IMR-90 (cell line): ENCODE results near the gene UBE2O.

ENCODE experiments used
- BHLHE40 ChIP-seq: fragments of 150-350 bp; IDR thresholded peaks from 2 replicates; pipeline ENCODE4 v1.6.1; 2016; ENCODE audit warnings: mild to moderate bottlenecking, low read depth, low read length
- CEBPB ChIP-seq: IDR thresholded peaks from 2 replicates; pipeline ENCODE4 v1.6.1; 2012; ENCODE audit warnings: low read depth, low read length, improper control_type of control experiment
- ELK1 ChIP-seq: fragments of 150-350 bp; IDR thresholded peaks from 2 replicates; pipeline ENCODE4 v1.6.1; 2016; ENCODE audit warnings: low read depth, mild to moderate bottlenecking, low read length, moderate library complexity, borderline replicate concordance
- MAFK ChIP-seq: IDR thresholded peaks from 2 replicates; pipeline ENCODE4 v1.6.1; 2012; ENCODE audit warnings: low read depth, low read length, improper control_type of control experiment
- MXI1 ChIP-seq: IDR thresholded peaks from 2 replicates; pipeline ENCODE4 v1.6.1; 2012; ENCODE audit warnings: low read depth, mild to moderate bottlenecking, low read length, moderate library complexity, borderline replicate concordance
- NFE2L2 ChIP-seq: fragments of 150-350 bp; IDR thresholded peaks from 2 replicates; pipeline ENCODE4 v1.6.1; 2016; ENCODE audit warnings: low read depth, mild to moderate bottlenecking, low read length
- POLR2A ChIP-seq: IDR thresholded peaks from 2 replicates; pipeline ENCODE4 v1.6.1; 2012; ENCODE audit warnings: mild to moderate bottlenecking, low read depth, low read length
- RAD21 ChIP-seq: IDR thresholded peaks from 2 replicates; pipeline ENCODE4 v1.6.1; 2012; ENCODE audit warnings: low read length, improper control_type of control experiment
- RCOR1 ChIP-seq: IDR thresholded peaks from 2 replicates; pipeline ENCODE4 v1.6.1; 2012; ENCODE audit warnings: mild to moderate bottlenecking, low read length, improper control_type of control experiment; ENCODE audit not compliant: insufficient replicate concordance
- SMC3 ChIP-seq: fragments of 150-350 bp; IDR thresholded peaks from 2 replicates; pipeline ENCODE4 v1.6.1; 2016; ENCODE audit warnings: low read depth, mild to moderate bottlenecking, antibody characterized with exemption, low read length, moderate library complexity
- TF ChIP-seq, protein P1 (sequence below): conservative IDR thresholded peaks from 2 replicates; pipeline ENCODE4 v1.5.1; 2012; ENCODE audit warnings: mild to moderate bottlenecking, low read depth, low read length, improper control_type of control experiment
- TF ChIP-seq, protein P2 (sequence below): fragments of 150-350 bp; IDR thresholded peaks from 2 replicates; pipeline ENCODE4 v1.6.1; 2017; ENCODE audit warnings: mild to moderate bottlenecking, antibody characterized with exemption, low read length, low read depth

GRCh38 chr17:76462556-76463290, 9.8 kb upstream of the UBE2O start:
- TF ChIP-seq, protein P1, sequence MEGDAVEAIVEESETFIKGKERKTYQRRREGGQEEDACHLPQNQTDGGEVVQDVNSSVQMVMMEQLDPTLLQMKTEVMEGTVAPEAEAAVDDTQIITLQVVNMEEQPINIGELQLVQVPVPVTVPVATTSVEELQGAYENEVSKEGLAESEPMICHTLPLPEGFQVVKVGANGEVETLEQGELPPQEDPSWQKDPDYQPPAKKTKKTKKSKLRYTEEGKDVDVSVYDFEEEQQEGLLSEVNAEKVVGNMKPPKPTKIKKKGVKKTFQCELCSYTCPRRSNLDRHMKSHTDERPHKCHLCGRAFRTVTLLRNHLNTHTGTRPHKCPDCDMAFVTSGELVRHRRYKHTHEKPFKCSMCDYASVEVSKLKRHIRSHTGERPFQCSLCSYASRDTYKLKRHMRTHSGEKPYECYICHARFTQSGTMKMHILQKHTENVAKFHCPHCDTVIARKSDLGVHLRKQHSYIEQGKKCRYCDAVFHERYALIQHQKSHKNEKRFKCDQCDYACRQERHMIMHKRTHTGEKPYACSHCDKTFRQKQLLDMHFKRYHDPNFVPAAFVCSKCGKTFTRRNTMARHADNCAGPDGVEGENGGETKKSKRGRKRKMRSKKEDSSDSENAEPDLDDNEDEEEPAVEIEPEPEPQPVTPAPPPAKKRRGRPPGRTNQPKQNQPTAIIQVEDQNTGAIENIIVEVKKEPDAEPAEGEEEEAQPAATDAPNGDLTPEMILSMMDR = no peak
- TF ChIP-seq MAFK = no peak
- TF ChIP-seq RCOR1 = no peak
- TF ChIP-seq SMC3 = no peak
- no peak for TF ChIP-seq POLR2A
- TF ChIP-seq ELK1 = no peak
- peak; percentile 57 for TF ChIP-seq CEBPB
- TF ChIP-seq BHLHE40 = no peak
- TF ChIP-seq RAD21 = no peak
- no peak for TF ChIP-seq MXI1
- TF ChIP-seq, protein P2, sequence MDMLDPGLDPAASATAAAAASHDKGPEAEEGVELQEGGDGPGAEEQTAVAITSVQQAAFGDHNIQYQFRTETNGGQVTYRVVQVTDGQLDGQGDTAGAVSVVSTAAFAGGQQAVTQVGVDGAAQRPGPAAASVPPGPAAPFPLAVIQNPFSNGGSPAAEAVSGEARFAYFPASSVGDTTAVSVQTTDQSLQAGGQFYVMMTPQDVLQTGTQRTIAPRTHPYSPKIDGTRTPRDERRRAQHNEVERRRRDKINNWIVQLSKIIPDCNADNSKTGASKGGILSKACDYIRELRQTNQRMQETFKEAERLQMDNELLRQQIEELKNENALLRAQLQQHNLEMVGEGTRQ = no peak
- no peak for TF ChIP-seq NFE2L2
